ENCODE measurements around the gene SCARF2.

Gene SCARF2

GRCh38 chr22:20384865-20385264 is 52.8 kb downstream of the SCARF2 start:
- TF ChIP-seq REST (IDR thresholded peaks at IDR 0.05; ENCODE audit: insufficient read depth in 1 of 2, low read depth in 2 of 2, low read length in 2 of 2) (no peak), SIN3A (IDR thresholded peaks at IDR 0.05; ENCODE audit: borderline replicate concordance, insufficient read depth, low read length) (no peak), POLR2AphosphoS5 (IDR thresholded peaks at IDR 0.05; ENCODE audit: low read depth, low read length) (no peak), FOXP2 (optimal IDR thresholded peaks at IDR 0.05; ENCODE audit: borderline replicate concordance, extremely low read depth, extremely low read length, insufficient read depth) (no peak), TAF1 (IDR thresholded peaks at IDR 0.05; ENCODE audit: borderline replicate concordance, insufficient read depth, low read length) (no peak)

- TF ChIP-seq REST (IDR thresholded peaks at IDR 0.05; ENCODE audit: insufficient read depth in 1 of 2, low read depth in 2 of 2, low read length in 2 of 2), result no peak
- no peak for TF ChIP-seq SIN3A (IDR thresholded peaks at IDR 0.05; ENCODE audit: borderline replicate concordance, insufficient read depth, low read length)
Observed at GRCh38 chr22:20384171-20384570, 53.5 kb downstream of the SCARF2 start.

- TF ChIP-seq SIN3A (IDR thresholded peaks at IDR 0.05; ENCODE audit: borderline replicate concordance, insufficient read depth, low read length), result no peak
- TF ChIP-seq POLR2AphosphoS5 (IDR thresholded peaks at IDR 0.05; ENCODE audit: low read depth, low read length), result no peak
- no peak for TF ChIP-seq REST (IDR thresholded peaks at IDR 0.05; ENCODE audit: insufficient read depth in 1 of 2, low read depth in 2 of 2, low read length in 2 of 2)
Observed at GRCh38 chr22:20383538-20383937, 54.1 kb downstream of the SCARF2 start.

- TF ChIP-seq SIN3A (IDR thresholded peaks at IDR 0.05; ENCODE audit: borderline replicate concordance, insufficient read depth, low read length), result no peak
- no peak for TF ChIP-seq FOXP2 (optimal IDR thresholded peaks at IDR 0.05; ENCODE audit: borderline replicate concordance, extremely low read depth, extremely low read length, insufficient read depth)
- no peak for TF ChIP-seq TAF1 (IDR thresholded peaks at IDR 0.05; ENCODE audit: borderline replicate concordance, insufficient read depth, low read length)
- no peak for TF ChIP-seq REST (IDR thresholded peaks at IDR 0.05; ENCODE audit: insufficient read depth in 1 of 2, low read depth in 2 of 2, low read length in 2 of 2)
- TF ChIP-seq POLR2AphosphoS5 (IDR thresholded peaks at IDR 0.05; ENCODE audit: low read depth, low read length), result no peak
Observed at GRCh38 chr22:20380486-20380885, 57.1 kb downstream of the SCARF2 start.

GRCh38 chr22:20378110-20378509 is 59.5 kb downstream of the SCARF2 start:
- no peak for TF ChIP-seq SIN3A (IDR thresholded peaks at IDR 0.05; ENCODE audit: borderline replicate concordance, insufficient read depth, low read length)
- no peak for TF ChIP-seq POLR2AphosphoS5 (IDR thresholded peaks at IDR 0.05; ENCODE audit: low read depth, low read length)
- TF ChIP-seq TAF1 (IDR thresholded peaks at IDR 0.05; ENCODE audit: borderline replicate concordance, insufficient read depth, low read length), result no peak
